Measurements from ENCODE around the gene C20orf204.
A peak's percentile ranks its signal among the peaks of the same experiment; 100 is the strongest.

C20orf204 gene

DNA sequence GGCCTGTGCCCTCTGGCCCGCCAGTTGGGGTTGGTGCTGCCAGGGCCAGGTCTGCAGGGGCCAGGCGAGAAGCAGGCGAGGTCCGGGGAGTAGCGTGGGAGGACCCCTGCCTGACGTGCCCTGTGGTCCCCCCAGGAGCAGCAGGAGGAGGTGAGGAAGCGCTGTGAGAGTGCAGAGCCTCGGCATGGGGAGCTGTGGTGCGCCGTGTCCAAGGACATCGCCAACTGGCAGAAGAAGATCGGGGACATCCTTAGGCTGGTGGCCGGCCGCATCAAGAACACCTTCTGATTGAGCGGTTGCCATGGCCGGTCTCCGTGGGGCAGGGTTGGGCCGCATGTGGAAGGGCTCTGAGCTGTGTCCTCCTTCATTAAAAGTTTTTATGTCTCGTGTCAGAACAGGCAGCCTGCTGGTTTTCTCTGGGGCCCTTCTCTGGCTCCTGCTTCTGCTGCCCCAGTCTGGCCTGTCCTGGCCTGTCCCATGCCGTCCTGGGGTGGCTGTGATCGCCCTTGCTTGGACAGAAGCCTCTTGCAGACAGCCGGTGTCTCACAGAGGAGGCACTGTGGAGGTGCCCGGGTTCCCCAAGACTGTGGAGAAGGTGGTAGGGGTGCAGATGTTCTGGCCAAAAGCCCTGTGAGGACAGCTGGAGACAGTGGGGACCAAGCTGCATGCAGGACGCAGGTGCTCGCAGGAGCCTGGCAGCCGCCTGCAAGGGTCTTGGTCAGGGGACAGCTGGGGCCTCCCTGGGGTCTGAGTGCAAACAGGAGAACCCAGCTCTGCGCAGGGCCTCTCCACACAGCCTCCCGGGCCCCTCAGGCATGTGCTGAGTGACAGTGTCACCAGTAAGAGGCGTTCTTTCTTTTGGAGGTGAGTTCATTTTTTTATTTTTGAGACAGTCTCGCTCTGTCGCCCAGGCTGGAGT is 3.0 kb upstream of the C20orf204 start:
- H4K20me1 ChIP-seq (ENCODE audit: insufficient read depth, low read length): peaks cover 12% of the 10 kb centered on the region
- no peaks in the 10 kb centered on the region for H3K79me2 ChIP-seq (ENCODE audit: insufficient read depth, low read length)
- H3K27me3 ChIP-seq (ENCODE audit: insufficient read depth, low read length, poor library complexity): no peaks in the 10 kb centered on the region
- H3K36me3 ChIP-seq (ENCODE audit: insufficient read depth, low read length): peaks cover 65% of the 10 kb centered on the region
- H2AFZ ChIP-seq (ENCODE audit: low read depth, low read length): no peak overlapping the region
- H3K9ac ChIP-seq (ENCODE audit: low read depth, low read length): no peak overlapping the region
- H3K4me3 ChIP-seq (ENCODE audit: low read depth in 1 of 2, low read length in 2 of 2): no peak overlapping the region
- ATAC-seq (ENCODE audit: insufficient read depth, low read depth) (no peak), DNase-seq (no peak)
- H3K27ac ChIP-seq (ENCODE audit: low read length): no peak overlapping the region
- no peaks in the 10 kb centered on the region for H3K9me3 ChIP-seq (ENCODE audit: insufficient read depth, low read length, severe bottlenecking)
- H3K4me2 ChIP-seq (ENCODE audit: insufficient read depth, low read length): no peak overlapping the region
- TF ChIP-seq EZH2 (IDR thresholded peaks at IDR 0.05; ENCODE audit: borderline replicate concordance, low read depth, low read length, severe bottlenecking): no peak
- TF ChIP-seq, protein P1, sequence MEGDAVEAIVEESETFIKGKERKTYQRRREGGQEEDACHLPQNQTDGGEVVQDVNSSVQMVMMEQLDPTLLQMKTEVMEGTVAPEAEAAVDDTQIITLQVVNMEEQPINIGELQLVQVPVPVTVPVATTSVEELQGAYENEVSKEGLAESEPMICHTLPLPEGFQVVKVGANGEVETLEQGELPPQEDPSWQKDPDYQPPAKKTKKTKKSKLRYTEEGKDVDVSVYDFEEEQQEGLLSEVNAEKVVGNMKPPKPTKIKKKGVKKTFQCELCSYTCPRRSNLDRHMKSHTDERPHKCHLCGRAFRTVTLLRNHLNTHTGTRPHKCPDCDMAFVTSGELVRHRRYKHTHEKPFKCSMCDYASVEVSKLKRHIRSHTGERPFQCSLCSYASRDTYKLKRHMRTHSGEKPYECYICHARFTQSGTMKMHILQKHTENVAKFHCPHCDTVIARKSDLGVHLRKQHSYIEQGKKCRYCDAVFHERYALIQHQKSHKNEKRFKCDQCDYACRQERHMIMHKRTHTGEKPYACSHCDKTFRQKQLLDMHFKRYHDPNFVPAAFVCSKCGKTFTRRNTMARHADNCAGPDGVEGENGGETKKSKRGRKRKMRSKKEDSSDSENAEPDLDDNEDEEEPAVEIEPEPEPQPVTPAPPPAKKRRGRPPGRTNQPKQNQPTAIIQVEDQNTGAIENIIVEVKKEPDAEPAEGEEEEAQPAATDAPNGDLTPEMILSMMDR (IDR thresholded peaks at IDR 0.05; ENCODE audit: borderline replicate concordance, extremely low read depth, low read length, poor library complexity, severe bottlenecking): no peak
- peaks cover 5% of the 10 kb centered on the region for H3K4me1 ChIP-seq (ENCODE audit: insufficient read depth, low read length)

GRCh38 chr20:64033981-64034493 is 1.9 kb upstream of the C20orf204 start:
- H3K79me2 ChIP-seq (ENCODE audit: insufficient read depth, low read length): no peaks in the 10 kb centered on the region
- H3K4me3 ChIP-seq (ENCODE audit: low read depth in 1 of 2, low read length in 2 of 2): no peak overlapping the region
- peaks cover 10% of the 10 kb centered on the region; the same call in 1 of the 2 replicates for H4K20me1 ChIP-seq (ENCODE audit: insufficient read depth, low read length)
- DNase-seq (no peak), ATAC-seq (ENCODE audit: insufficient read depth, low read depth) (no peak)
- no peak overlapping the region for H3K27ac ChIP-seq (ENCODE audit: low read length)
- peaks cover 56% of the 10 kb centered on the region for H3K36me3 ChIP-seq (ENCODE audit: insufficient read depth, low read length)
- no peaks in the 10 kb centered on the region for H3K9me3 ChIP-seq (ENCODE audit: insufficient read depth, low read length, severe bottlenecking)
- peaks cover 16% of the 10 kb centered on the region for H3K4me1 ChIP-seq (ENCODE audit: insufficient read depth, low read length)
- no peak overlapping the region for H2AFZ ChIP-seq (ENCODE audit: low read depth, low read length)
- H3K9ac ChIP-seq (ENCODE audit: low read depth, low read length): no peak overlapping the region
- no peak overlapping the region for H3K4me2 ChIP-seq (ENCODE audit: insufficient read depth, low read length)
- no peak for TF ChIP-seq EZH2 (IDR thresholded peaks at IDR 0.05; ENCODE audit: borderline replicate concordance, low read depth, low read length, severe bottlenecking)
- TF ChIP-seq, protein P1 (IDR thresholded peaks at IDR 0.05; ENCODE audit: borderline replicate concordance, extremely low read depth, low read length, poor library complexity, severe bottlenecking): no peak
- peaks cover 8% of the 10 kb centered on the region for H3K27me3 ChIP-seq (ENCODE audit: insufficient read depth, low read length, poor library complexity)

DNA sequence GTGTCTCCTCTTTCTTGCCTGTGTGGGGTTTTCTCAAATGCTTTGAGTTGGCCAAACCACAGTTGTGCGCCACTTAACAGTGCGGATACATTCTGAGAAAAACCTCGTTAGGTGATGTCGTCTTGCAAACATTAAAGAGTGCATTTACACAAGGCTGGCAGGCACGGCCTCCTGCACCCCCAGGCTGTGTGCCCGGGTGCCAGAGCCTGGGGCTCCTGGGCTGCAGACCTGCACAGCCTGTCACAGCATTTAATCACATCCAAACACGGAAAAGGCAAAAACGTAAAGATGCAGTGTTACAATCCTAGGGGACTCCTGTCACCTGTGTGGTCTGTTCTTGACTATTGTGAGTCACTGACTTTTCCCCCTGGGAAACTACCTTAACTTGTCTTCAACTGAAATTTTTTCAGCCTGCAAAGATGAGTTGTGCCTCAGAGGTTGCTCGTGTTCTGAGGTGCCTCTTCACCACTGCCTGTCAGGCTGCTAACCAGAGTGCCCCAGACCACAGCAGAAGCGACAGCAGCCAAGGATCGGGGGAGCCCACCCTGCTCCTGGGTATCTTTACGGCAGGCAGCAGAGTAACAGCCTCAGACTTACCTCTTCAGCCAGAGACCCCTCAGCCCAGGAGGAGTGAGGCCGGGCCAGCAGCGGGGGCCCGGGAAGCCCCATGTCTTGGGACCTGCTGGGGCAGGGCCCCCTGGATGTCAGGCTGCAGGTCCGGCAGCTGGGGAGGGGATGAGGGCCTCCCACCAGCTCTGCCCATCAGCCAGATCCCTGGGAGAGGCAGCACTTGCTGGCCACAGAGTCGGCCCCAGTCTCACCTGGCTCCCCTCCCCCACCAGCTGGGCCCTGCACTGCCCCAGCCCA is 683 bp upstream of the C20orf204 start:
- Histone ChIP-seq H3K4me3 (ENCODE audit: low read depth in 1 of 2, low read length in 2 of 2) (no peak overlapping the region), H3K36me3 (ENCODE audit: insufficient read depth, low read length) (peaks cover 43% of the 10 kb centered on the region), H3K4me1 (ENCODE audit: insufficient read depth, low read length) (peaks cover 21% of the 10 kb centered on the region), H4K20me1 (ENCODE audit: insufficient read depth, low read length) (peaks cover 18% of the 10 kb centered on the region; the same call in 1 of the 2 replicates), H3K27ac (ENCODE audit: low read length) (peak overlapping the region; percentile 25; the same call in 1 of the 2 replicates), H3K79me2 (ENCODE audit: insufficient read depth, low read length) (no peaks in the 10 kb centered on the region), H3K9me3 (ENCODE audit: insufficient read depth, low read length, severe bottlenecking) (no peaks in the 10 kb centered on the region), H3K4me2 (ENCODE audit: insufficient read depth, low read length) (no peak overlapping the region), H3K9ac (ENCODE audit: low read depth, low read length) (no peak overlapping the region), H3K27me3 (ENCODE audit: insufficient read depth, low read length, poor library complexity) (peaks cover 20% of the 10 kb centered on the region), H2AFZ (ENCODE audit: low read depth, low read length) (no peak overlapping the region)
- ATAC-seq (ENCODE audit: insufficient read depth, low read depth) (no peak), DNase-seq (peak; percentile 44)
- TF ChIP-seq, protein P1 (IDR thresholded peaks at IDR 0.05; ENCODE audit: borderline replicate concordance, extremely low read depth, low read length, poor library complexity, severe bottlenecking): no peak
- TF ChIP-seq EZH2 (IDR thresholded peaks at IDR 0.05; ENCODE audit: borderline replicate concordance, low read depth, low read length, severe bottlenecking): no peak
